T-helper 17 cell (primary cell): Measurements from ENCODE around the gene NACC2. TPM values are rescaled to one million over a fixed set of nuclear protein-coding genes. Genes with fewer than 3 reads are reported as not detected.

Experiments
- ATAC-seq: fragments of 150-1000 bp; cut with Tn5 transposase; 2 replicates; pipeline ENCODE4 v1.10.0; 2021; ENCODE audit warnings: mild to moderate bottlenecking, moderate library complexity
- DNase-seq, 3 donors: peaks; one replicate each; pipeline versions ENCODE4 v3.0.0 to v3.0.0-alpha.2; 2020 to 2021
- H3K9me3 ChIP-seq: one replicate; pipeline ENCODE4 v1.7.0; 2013; ENCODE audit warnings: low read length, mild to moderate bottlenecking; ENCODE audit not compliant: control insufficient read depth, poor library complexity, severe bottlenecking
- H3K27ac Mint-ChIP-seq: one replicate; pipeline ENCODE4 v1.8.0; 2022; ENCODE audit warnings: mild to moderate bottlenecking, moderate library complexity, mixed read lengths
- H3K27me3 Mint-ChIP-seq: one replicate; pipeline ENCODE4 v1.8.0; 2022; ENCODE audit warnings: mixed read lengths
- H3K36me3 Mint-ChIP-seq: one replicate; pipeline ENCODE4 v1.8.0; 2022; ENCODE audit warnings: low read depth, mixed read lengths
- H3K4me1 Mint-ChIP-seq: one replicate; pipeline ENCODE4 v1.8.0; 2022; ENCODE audit warnings: mild to moderate bottlenecking, mixed read lengths
- H3K4me3 Mint-ChIP-seq: one replicate; pipeline ENCODE4 v1.8.0; 2022; ENCODE audit warnings: mild to moderate bottlenecking, moderate library complexity, mixed read lengths
- total RNA-seq, 4 donors: library from RNA in 2 of 4; stranded (reverse) in 2 of 4; gene quantifications; one replicate each; pipeline ENCODE4 v1.2.3 and lab custom pipeline; 2022 to 2026

The NACC2 gene
- total RNA-seq, 2 donors from 2014 or later, result 5.8 to 5.9 TPM

DNA sequence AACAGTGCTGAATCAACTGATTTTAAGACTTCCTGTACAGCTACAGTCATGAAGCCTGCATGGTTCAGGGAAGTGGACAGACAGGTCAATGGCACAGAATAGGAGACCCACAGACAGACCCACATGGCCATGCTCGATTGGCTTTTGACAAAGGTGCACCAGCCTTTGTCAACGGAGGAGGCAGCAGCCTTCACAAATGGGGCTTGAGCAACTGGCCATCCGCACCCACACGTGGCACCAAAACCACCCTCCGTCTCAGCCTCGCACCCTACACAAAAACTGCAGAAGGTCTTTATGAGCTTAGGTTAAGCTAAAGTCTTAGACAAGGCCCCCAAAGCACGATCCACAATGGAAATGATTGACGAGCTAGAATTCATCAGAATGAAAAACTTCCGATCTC lies 74.4 kb downstream of the NACC2 start:
- Mint-ChIP-seq H3K4me3 (no peak overlapping the region), H3K36me3 (no peaks in the 10 kb centered on the region), H3K27ac (no peak overlapping the region), H3K4me1 (peaks cover 12% of the 10 kb centered on the region), H3K27me3 (no peaks in the 10 kb centered on the region)
- no peaks in the 10 kb centered on the region for H3K9me3 ChIP-seq
- ATAC-seq (no peak), DNase-seq (no peak)

DNA sequence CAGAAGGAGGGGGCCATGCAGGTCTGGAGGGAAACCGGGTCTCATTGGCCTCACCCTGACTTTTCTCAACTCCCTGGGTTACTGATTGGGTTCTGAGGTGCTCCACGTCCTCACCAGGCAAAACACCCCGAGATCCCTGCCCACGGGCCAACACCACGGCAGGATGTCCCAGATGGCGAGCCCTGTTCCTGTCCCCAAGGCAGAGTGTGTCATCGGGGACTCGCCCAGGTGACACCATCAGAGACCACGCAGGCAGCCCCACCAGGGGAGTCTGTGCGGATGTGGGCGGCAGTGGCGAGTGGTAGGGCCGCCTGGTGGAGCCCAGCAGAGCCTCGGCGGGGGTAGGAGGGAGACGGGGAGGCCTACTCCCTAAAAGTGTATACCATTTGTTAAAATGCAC lies 74.9 kb downstream of the NACC2 start:
- H3K27ac Mint-ChIP-seq, result no peak overlapping the region
- no peaks in the 10 kb centered on the region for H3K27me3 Mint-ChIP-seq

DNA sequence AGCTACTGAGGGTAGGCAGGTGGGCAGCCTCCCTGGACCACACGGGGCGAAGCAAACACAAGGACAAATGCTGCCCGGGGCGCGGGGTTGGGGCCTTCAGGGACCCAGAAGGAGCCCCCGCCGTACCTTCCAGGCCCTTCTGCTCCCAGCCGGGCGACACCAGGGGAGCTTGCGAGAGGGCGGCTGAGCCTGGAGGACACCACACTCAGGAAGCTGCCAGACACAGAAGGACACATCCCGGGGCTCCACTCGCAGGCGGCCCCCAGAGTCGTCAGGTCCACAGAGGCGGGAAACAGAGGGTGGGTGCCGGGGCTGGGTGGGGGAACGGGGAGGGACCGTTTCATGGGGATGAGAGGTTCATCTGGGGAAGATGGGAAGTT lies 75.4 kb downstream of the NACC2 start:
- Mint-ChIP-seq H3K27me3 (no peaks in the 10 kb centered on the region), H3K27ac (no peak overlapping the region), H3K4me3 (no peak overlapping the region), H3K4me1 (peaks cover 10% of the 10 kb centered on the region), H3K36me3 (no peaks in the 10 kb centered on the region)
- H3K9me3 ChIP-seq, result no peaks in the 10 kb centered on the region
- no peak for ATAC-seq
- DNase-seq, result no peak

More for the DNA sequence above, 74.9 kb downstream of the NACC2 start:
- no peak for ATAC-seq
- DNase-seq, result no peak
- H3K4me1 Mint-ChIP-seq, result peaks cover 11% of the 10 kb centered on the region
- no peak overlapping the region for H3K4me3 Mint-ChIP-seq
- no peaks in the 10 kb centered on the region for H3K9me3 ChIP-seq
- H3K36me3 Mint-ChIP-seq, result no peaks in the 10 kb centered on the region

DNA sequence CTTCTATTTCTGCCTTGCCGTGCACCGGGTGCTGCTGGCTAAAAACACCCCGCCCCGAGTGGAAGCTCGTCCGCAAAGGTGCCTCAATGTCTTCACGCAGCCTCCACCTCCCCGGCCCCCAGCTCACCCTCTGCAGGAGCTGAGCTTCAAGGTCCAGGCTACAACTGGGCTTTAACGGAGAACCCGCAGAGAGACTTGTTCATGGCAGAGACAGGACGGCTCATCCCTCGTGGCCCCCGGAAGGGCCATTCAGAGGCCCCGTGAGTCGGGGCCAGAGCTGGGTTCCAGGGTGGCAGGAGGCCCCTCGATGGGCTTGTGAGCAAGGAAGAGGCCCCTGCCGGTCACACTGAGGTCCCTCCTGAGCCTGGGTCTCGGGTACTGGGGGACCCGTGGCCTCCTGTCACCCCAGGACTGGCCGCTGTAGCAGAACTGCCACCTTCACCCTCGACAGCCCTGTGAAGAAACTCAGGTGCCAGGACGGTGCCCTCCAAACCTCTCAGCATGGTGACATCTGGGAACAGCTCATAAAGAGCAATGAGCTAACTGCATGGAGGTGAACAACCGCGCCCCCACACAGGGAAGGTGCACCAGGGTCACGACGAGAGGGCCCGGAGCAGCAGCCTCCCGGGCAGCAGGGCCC lies 75.9 kb downstream of the NACC2 start:
- ATAC-seq (no peak), DNase-seq (no peak)
- H3K27ac Mint-ChIP-seq, result no peak overlapping the region
- H3K36me3 Mint-ChIP-seq, result no peaks in the 10 kb centered on the region
- H3K4me3 Mint-ChIP-seq, result no peak overlapping the region
- H3K27me3 Mint-ChIP-seq, result no peaks in the 10 kb centered on the region
- no peaks in the 10 kb centered on the region for H3K9me3 ChIP-seq
- H3K4me1 Mint-ChIP-seq, result peaks cover 10% of the 10 kb centered on the region

DNA sequence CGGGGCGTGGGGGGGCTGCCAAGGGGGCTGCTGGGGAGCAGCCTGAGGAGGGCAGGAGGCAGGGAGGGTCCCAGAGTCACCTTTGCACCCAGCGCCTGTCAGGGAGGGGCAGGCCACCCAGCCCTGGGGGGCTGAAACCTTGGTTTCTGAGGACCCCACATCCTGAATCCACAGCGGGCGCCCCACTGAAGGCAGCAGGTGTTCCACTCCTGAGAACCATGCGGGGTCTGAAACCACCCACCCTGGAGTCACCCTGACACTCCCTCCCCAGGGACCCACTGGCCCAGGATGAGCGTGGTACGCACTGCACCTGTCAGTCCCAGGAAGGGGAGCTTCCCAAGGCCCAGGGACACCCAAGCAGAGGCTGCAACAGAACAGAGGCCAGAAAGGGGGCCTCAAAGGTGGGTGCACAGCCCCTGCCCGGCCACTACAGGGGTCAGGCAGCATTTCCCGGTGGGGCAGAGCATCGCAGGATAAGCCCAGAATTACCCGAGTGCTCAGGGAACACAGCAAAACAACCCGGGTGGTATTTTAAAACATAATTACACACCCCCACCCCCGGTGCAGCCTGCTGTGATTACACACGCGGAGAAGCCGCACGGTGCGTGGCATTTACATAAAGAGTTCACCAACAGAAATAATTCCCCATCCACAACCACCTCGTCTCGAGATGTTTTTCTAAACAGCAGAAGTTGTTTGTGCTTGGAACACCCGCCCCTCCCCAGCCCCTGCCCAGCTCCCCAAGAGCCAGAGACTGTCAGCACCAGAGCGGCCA lies 76.6 kb downstream of the NACC2 start:
- no peaks in the 10 kb centered on the region for H3K9me3 ChIP-seq
- H3K4me3 Mint-ChIP-seq, result no peak overlapping the region
- DNase-seq (no peak), ATAC-seq (no peak)
- H3K4me1 Mint-ChIP-seq, result peaks cover 10% of the 10 kb centered on the region
- no peak overlapping the region for H3K27ac Mint-ChIP-seq
- H3K27me3 Mint-ChIP-seq, result no peaks in the 10 kb centered on the region
- H3K36me3 Mint-ChIP-seq, result no peaks in the 10 kb centered on the region

DNA sequence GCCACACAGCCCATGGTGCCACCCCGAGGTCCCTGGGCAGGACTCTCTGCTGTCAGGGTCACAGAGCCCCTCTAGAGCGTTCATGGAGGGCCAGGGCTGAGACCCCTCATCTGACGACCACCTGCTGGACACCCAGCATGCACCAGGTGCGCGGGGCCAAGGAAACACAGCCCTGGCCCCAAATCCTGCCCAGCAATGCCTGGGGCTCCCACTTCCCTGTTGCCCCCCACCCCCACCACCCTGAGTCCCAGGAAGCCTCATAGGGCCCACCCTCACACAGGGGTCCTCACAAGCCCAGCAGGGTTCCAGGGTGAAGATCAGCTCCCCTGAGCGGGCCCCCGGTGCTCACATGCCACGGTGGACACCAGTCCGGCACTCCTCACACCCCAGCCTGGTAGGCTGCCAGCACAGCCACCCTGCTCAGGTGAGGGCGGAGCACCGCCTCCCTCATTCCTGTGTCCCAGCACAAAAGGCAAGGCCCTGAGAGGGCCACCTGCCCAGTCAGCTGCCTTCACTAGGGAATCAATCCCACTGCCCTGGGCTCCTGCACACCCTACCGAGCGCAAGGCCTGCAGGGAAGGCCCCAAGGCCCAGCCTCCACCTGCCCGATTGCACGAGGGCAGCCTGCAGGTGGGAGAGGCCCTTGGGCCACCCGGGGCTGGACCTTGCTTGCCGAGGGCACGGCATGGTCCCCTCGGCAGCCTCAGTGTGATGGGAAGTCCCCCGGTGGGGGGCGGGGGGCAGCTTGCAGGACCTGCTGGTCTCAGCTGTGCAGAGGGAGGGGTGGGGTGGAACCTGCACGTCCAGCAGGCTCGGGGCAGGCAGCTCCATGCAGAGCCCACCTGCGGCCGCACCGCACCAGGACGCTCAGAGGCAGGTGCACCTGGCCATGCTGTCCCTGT lies 77.5 kb downstream of the NACC2 start:
- DNase-seq (no peak), ATAC-seq (no peak)
- Mint-ChIP-seq H3K4me3 (no peak overlapping the region), H3K36me3 (no peaks in the 10 kb centered on the region), H3K27ac (no peak overlapping the region), H3K27me3 (no peaks in the 10 kb centered on the region), H3K4me1 (peaks cover 7% of the 10 kb centered on the region)
- H3K9me3 ChIP-seq, result no peaks in the 10 kb centered on the region

DNA sequence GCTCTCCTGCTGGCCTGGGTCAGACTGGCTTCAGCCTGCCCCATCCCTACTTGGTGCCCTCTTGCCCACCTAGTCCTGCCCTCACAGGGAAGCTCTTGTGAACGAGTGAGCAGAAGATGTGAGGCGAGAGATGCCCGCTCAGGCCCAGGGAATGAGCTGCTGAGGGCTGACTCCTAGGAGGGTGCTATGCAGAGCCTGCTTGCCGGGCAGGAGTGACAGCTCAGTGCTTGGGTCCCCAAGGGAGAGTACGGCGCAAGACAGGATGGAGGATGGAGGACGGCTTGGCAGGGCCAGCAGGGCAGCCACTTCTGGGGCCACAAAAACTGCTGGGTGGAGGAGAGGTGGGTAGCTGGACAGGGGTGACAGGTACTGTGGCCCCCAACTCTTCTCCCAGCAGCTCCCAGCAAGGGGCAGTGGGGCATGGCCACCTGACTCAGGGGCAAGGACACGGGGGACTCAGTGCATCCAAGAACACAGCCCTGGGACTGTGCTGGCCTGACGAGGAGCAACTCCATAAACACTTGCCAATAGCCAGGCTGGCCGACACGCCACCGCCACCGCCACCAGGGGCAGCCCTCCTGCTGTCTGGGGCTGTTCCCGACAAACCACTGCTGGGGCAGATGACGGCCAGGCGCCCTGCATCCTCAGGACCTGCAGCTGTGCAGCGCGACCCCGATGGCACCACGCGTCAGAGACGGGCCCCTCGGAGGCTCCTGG lies 78.4 kb downstream of the NACC2 start:
- peak in 1 of 3 donors; percentile 8 for DNase-seq
- no peak overlapping the region for H3K4me3 Mint-ChIP-seq
- no peak overlapping the region for H3K27ac Mint-ChIP-seq
- no peaks in the 10 kb centered on the region for H3K9me3 ChIP-seq
- H3K27me3 Mint-ChIP-seq, result no peaks in the 10 kb centered on the region
- H3K4me1 Mint-ChIP-seq, result peaks cover 6% of the 10 kb centered on the region
- no peak for ATAC-seq
- H3K36me3 Mint-ChIP-seq, result no peaks in the 10 kb centered on the region

DNA sequence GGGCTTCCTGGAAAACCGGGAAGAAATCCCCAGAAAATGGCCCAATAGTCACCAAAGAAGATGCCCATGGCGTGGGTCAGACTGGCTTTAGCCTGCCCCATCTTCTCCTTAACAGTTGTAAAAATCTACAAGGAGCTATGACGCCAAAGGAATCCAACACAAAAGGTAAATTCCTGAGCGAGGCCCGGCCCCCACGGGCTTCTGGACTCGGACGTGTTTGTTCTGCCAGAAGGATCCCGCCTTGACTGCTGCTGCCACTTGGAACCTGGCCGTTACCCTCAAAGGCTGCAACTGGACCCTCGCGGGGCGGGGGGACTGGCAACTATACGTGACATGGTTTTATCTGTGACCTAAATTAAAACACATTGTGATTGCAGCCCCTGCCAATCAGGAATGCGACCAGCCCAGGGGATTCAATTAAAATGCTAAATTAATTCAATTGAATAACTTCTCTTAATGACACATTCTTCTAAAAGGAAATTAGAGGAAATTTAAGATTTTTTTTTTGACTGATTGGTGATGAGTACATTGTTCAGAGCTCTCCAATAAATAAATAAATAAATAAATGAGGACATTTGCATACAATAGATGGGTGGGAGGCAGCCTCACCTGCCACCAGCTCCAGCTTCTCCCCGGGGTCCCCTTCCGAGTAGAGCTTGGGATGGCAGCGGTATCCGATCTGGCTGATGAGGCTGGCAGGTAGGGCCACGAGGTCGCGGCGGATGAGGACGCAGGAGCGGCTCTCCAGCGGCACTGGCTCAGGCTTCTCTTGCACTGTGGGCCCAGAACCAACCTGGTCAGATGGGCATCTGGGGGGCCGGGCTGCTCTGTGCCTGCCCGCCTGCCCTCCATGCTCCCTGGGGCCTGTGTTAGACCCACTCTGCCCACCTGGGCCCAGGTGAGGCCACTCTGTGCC lies 79.2 kb downstream of the NACC2 start:
- peaks cover 4% of the 10 kb centered on the region for H3K4me1 Mint-ChIP-seq

DNA sequence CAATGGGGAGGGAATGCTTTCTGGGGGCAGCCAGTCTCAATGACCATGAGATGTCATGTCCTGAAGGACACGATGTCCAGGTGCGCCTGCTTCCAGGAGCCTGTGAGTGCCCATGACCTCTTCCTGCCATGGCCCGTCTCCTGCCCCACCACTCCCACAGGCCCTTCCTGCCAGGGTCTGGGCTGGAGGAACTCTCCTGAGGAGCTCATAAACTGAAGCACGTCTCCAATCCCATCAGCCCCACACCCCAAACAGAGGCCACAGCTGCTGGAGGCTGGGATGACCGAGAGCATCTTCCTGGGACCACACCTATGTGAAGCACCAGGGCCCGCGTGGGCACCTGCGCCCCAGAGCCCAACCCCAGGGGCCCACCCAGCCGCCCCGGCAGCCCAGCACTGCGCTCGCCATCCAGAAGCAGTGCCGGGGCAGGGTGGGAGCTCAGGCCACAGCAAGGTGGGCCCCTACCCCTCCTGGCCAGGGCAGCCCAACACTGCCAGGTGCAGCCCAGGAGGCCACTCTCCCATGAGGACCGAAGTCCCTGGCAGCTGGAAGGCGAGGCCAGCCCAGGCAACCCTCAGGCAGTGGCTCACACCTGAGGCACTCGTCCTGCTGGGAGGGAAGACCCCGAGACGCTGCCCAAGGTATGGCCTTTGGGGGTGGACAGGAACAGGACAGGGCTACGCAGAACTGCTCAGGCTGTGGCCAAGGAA lies 80.0 kb downstream of the NACC2 start:
- Mint-ChIP-seq H3K27me3 (no peaks in the 10 kb centered on the region), H3K4me3 (no peak overlapping the region), H3K4me1 (peaks cover 3% of the 10 kb centered on the region), H3K27ac (no peak overlapping the region), H3K36me3 (no peaks in the 10 kb centered on the region)
- peak in 1 of 3 donors; percentile 6 for DNase-seq
- no peak for ATAC-seq
- no peaks in the 10 kb centered on the region for H3K9me3 ChIP-seq

More for the DNA sequence above, 79.2 kb downstream of the NACC2 start:
- ATAC-seq, result no peak
- Mint-ChIP-seq H3K27me3 (no peaks in the 10 kb centered on the region), H3K36me3 (no peaks in the 10 kb centered on the region), H3K27ac (no peak overlapping the region), H3K4me3 (no peak overlapping the region)
- no peaks in the 10 kb centered on the region for H3K9me3 ChIP-seq
- peak in 1 of 3 donors; percentile 1 for DNase-seq

DNA sequence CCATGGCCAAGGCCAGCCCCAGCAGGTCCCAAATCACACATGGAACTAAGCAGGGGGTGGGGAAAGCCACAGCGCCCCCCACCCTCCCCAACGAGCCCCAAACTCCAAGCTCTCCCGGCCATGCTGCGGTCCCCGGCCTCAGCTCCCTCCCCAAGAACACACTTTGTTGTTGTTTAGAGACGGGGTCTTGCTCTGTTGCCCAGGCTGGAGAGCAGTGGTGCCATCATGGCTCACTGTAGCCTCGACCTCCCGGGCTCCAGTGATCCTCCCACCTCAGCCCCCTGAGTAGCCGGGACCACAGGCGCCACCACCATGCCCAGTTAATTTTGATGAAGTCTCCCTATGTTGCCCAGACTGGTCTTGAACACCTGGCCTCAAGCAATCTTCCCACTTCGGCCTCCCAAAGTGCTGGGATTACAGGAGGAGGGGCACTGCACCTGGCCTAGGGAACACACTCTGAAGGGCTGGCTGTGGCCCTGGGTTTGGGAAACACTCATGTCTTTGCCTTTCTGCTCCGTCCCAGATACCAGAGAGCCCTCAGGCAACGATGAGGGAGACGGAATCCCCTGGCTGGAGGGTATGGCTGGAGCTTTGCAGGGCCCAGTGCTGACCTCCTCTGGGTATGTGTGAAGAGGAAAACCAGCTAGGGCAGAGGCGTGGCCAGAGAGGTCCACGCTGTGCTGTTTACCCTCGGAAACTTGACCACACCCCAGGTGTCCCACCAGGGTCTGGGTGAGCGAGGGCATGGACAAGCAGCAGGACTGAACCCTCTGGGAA lies 80.8 kb downstream of the NACC2 start:
- no peaks in the 10 kb centered on the region for H3K9me3 ChIP-seq
- ATAC-seq (no peak), DNase-seq (peak in 1 of 3 donors; percentile 3)
- no peaks in the 10 kb centered on the region for H3K36me3 Mint-ChIP-seq
- H3K27ac Mint-ChIP-seq, result no peak overlapping the region
- H3K4me1 Mint-ChIP-seq, result peaks cover 3% of the 10 kb centered on the region
- no peak overlapping the region for H3K4me3 Mint-ChIP-seq
- no peaks in the 10 kb centered on the region for H3K27me3 Mint-ChIP-seq

DNA sequence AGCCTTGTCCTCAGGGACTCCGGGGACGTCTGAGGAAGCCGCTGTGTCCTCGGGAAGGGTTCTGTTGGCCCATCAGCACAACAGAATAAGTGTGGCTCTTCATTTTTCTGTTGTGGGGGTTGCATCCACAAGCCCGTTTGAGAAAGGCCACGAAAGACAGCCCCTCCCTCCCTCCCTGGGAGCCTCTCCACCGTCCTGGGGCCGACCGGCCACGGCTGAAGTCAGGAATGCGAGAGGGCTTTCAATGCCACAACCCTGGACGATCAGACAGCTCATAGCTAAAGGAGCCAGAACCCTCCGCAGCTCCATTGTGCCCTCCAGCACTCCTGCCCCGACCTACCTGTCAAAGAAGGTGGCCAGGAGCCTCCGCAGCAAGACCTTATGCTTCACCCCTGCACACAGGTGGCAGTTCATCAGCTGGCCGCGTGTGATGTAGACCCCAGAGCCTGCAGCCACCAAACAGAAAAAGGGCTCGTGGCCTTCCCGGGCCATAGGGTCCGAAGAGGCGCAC lies 81.5 kb downstream of the NACC2 start:
- DNase-seq, result peak in 1 of 3 donors; percentile 3
- ATAC-seq, result no peak
- Mint-ChIP-seq H3K4me3 (no peak overlapping the region), H3K36me3 (no peaks in the 10 kb centered on the region), H3K4me1 (peaks cover 3% of the 10 kb centered on the region), H3K27me3 (no peaks in the 10 kb centered on the region), H3K27ac (no peak overlapping the region)
- no peaks in the 10 kb centered on the region for H3K9me3 ChIP-seq
